Loucy (cell line): ENCODE measurements around the gene CRYBA4.

ENCODE experiments used
- CTCF ChIP-seq: fragments of 200-600 bp; sonication (generic); conservative IDR thresholded peaks from 2 replicates; pipeline ENCODE4 v1.5.1; 2014; ENCODE audit warnings: mild to moderate bottlenecking, antibody characterized with exemption, low read length
- EZH2phosphoT487 ChIP-seq: fragments of 200-600 bp; IDR thresholded peaks from 2 replicates; pipeline ENCODE4 v1.6.1; 2018; ENCODE audit warnings: antibody characterized with exemption, mild to moderate bottlenecking, moderate library complexity, borderline replicate concordance

GRCh38 chr22:26658671-26659478, 37.1 kb downstream of the CRYBA4 start:
- TF ChIP-seq CTCF (no peak), EZH2phosphoT487 (no peak)
